ENCODE results near the gene FAM72C.
"Not testable (repeated sequence)": the region's sequence is repeated elsewhere in the genome, so short reads cannot be mapped to it uniquely, and the experiment has no call there.

Gene FAM72C

GRCh38 chr1:143971924-143972700 lies at the start of gene FAM72C:
TSS of gene FAM72C (minus strand) at chr1:143971986. CDS start at chr1:143971141, 845 bp downstream.
- DNase-seq (ENCODE audit: low read depth in 2 of 2): not testable (repeated sequence)

DNA sequence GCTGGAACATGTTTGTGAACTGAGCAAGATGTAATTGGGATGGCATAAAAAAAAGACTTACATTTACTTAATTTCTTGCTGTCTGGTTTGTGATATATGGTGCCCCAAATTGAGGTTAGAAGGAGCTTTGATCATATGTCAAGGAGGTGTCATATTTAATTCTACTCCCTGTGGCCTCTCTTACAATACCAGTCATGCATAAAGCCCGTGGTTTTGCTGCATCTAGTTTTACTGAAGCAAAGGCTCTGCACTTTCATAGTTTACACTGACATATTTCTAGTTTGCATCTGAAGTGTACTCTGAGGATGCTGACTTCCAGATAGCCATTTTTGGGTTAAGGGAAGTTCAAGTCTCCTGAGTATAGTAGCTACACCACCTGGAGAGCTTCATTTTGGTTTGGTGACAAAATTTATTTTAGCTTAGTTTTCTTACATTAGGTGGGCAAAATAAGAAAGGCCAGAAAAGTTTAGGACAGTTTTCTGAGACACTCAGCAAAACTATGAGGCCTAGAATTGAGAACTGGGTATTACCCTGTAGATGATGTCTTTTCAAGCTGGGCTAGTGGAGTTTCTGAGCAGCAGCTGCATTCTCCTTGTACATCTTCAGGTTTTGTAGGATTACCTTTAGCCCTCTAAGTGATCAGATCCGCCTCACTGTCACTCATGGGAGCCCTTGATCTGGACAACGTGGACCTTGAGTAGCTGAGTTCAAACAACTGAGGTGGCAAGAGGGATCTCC lies 48.4 kb upstream of the FAM72C start:
- not testable (repeated sequence) for DNase-seq (ENCODE audit: low read depth in 2 of 2)

DNA sequence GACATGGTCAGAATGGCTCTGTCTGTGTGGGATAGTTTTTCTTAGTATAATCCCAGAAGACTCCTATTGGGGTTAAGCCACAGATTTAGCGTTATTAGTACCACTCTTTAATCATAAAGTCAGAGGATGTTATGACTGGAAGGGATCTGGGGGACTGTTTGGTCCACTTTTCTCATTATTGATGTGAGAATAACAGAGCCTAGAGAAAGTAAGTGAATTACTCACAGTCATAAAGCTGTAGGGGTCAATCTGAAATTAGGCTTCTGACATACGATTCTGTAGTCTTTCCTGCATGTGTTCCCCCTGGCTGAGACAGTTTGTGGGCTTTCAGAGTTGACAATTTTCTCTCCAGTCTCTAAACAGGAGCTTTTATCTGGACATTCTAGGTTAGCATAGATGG lies 47.3 kb upstream of the FAM72C start:
- not testable (repeated sequence) for DNase-seq (ENCODE audit: low read depth in 2 of 2)

- not testable (repeated sequence) for DNase-seq (ENCODE audit: low read depth in 2 of 2)
These were observed 43.6 kb upstream of the FAM72C start for GRCh38 chr1:144015180-144015966.

GRCh38 chr1:144014528-144014927 lies 42.7 kb upstream of the FAM72C start:
- DNase-seq (ENCODE audit: low read depth in 2 of 2): not testable (repeated sequence)

DNA sequence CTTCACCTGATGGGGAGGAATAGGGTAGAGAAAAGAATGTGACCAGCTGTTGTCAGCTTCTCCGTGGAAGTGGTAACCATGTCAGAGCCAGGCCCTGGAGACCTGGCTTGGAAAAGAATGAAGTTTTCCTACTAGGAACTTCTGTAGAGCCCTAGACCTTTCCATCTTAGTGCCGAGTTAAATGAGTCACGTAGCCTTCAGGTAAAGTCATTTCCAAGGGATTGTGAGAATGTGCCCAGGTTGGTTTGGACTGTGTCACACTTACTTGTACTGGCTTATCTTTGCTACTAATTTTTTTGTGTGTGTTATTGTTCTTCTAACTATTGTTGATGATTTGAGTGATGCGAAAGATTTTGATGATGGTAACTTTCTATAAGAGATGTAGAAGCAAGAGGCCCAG lies 42.3 kb upstream of the FAM72C start:
- DNase-seq (ENCODE audit: low read depth in 2 of 2): not testable (repeated sequence)

GRCh38 chr1:144012168-144012733 lies 40.5 kb upstream of the FAM72C start:
- DNase-seq (ENCODE audit: low read depth in 2 of 2): not testable (repeated sequence)

- DNase-seq (ENCODE audit: low read depth in 2 of 2): not testable (repeated sequence)
These were observed 37.6 kb upstream of the FAM72C start for GRCh38 chr1:144009410-144009809.

DNA sequence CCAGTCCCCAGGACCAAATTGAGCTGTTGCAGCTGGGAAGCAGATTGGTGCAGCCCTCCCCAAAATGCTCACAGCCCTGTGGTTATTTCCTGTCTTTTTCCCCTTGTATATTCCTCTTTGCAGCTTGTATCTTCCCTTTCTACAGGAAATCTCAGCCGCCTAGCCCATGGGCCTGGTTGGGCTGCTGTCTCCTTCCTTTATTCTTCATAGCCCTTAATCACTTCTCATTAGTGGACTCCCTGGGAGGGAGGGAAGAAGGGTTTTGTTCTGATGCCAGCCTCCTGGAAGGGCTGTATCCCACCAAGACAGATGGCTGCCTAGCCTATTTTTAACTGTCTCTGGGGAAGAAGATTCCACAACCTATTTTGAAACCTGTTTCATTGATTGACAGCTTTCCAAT lies 32.5 kb upstream of the FAM72C start:
- not testable (repeated sequence) for DNase-seq (ENCODE audit: low read depth in 2 of 2)

DNA sequence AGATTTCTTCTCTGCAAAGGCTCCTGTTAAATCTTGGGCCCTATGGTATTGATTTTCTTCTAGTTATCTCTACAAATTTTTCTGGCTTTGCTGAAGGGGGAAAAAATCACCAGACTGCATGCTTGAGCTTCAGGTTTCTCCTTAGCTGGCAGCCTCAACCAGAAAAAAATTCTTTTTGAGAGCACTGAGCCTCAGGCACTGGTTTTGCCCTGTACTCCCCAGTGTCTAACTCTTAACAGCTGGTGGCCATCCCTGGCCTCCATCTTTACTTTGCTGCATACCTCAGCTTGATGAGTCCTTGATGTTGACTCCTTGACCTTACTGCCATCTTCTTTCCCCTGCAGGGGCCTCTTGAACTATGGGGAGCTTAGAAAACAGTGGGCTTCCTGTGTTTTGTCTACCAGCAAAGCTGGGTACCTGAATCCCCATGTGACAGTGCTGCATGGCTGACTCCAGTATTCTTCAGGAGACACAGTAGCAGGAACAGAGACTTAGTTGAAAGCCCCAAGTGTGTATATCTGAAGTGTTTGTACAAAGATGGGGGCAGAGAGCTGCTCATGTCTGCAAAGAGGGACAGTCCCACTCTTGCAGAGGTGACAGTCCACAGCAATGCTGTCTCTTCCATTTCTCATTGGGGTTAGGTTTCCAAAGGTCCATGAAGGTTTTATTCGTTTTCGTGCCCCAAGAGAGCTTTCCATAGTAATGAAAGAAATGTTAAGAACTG lies 31.7 kb upstream of the FAM72C start:
- not testable (repeated sequence) for DNase-seq (ENCODE audit: low read depth in 2 of 2)

DNA sequence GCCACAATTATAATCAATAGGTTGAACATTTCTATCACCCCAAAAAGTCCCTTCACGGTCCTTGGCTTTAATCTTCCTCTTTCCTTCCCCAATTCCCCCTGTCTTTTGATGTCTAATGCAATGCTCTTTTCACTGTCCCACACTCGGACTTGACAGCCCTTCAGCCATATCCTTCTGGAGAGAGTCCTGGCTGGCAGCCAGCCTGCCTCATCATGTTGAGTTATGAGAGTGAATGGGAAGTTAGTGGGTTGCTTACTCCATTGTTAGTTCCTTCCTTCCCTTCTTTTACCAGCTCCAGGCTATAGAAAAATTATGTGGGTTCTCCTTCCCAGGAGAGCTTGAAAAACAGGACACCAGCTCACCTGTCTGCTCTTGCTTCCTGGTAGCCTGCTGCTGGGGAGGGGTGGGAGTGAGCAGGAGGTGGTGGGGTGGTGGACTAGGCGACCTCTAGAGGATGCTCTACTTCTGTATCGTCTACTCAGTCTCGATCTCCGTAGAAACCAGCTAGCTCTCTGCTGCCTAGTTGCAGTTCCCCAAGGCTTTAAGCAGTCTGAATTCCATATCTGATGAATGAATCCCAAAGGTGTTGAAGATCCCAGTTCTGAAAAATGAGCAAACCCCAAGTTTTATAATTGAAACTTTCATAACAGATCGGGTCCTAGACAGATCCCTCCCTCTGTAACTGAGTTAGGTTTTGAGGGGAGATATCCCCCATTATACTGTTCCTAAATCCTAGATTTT lies 30.5 kb upstream of the FAM72C start:
- DNase-seq (ENCODE audit: low read depth in 2 of 2): not testable (repeated sequence)

DNA sequence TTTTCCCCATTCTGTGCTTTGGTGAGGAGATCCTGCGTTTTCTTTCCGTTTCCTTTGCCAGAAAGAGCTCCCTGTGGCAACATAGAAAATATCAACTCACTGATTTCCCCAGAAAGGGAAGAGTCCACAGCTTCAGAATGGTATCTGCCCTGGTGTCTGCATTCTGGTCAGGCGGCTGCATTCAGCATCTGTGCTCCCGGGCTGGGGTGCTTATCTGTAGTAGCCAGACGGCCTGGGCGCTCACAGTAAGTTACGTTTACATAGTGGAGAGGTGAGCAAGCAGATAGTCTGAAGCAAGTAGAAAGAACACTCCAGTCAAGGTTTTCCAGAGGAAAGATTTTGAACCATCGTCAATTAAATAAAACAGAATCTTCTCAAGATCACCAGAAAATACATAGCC lies 29.3 kb upstream of the FAM72C start:
- DNase-seq (ENCODE audit: low read depth in 2 of 2): not testable (repeated sequence)

DNA sequence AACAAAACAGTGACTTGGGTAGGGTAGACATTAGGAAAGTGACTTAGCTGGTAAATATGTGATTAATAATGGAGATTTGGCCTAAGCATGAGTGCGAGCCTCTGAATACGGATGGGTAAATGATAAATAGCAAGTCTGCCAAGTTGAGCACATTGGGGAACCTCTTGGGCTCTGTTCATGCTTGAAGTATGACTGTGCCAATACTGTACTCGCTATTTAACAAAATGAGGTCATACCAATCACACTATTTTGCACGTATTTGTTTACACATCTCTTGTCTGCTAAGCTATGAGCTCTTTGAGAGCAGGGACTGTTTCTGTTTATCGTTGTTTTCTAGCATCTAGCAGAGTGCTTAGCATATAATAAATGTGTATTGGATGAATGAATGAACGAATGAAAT lies 24.2 kb upstream of the FAM72C start:
- not testable (repeated sequence) for DNase-seq (ENCODE audit: low read depth in 2 of 2)

DNA sequence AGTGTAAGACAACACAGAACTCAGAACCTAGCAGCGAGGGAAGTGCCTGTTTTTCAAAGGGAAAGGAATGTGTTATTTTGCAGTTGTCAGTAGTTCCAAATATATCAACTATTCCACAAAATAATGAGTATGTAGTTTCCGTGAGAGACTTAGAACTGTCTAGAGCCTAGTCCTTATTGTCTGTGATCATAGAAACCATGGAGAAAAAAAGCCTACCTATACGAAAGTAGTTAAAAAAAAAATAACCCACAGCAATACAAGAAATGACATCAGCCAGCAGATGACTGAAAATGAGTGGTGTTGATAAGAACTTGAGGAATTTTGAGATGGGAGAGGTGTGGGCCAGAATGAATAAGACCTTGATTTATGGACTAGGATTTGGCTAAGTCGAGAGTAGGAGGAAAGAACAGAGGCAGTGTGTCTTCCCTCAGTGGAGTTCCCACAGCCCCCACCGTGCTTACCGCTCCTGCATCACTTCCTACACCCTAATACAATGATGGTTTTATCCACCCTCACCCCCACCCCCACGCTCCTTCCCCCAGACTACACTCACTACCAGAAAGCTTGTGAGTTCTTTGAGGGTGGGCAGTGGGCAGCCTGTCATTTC lies 21.6 kb upstream of the FAM72C start:
- DNase-seq (ENCODE audit: low read depth in 2 of 2): not testable (repeated sequence)

DNA sequence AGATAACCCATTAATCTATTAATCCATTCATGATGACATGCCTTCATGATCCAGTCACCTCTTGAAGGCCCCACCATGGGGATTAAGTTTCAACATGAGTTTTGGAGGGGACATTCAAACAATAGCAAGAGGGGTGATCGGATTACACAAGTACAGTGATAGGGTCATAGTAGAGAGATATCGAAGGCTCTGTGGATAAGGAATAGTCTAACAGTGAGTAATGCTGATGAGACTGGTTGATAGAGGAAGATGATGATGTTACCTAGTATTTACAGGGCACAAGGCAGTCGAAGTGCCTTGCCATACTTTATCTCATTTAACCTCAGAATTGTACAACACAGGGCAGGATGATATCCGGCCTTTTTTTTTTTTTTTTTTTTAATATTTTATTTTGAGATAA lies 18.9 kb upstream of the FAM72C start:
- DNase-seq (ENCODE audit: low read depth in 2 of 2): not testable (repeated sequence)

DNA sequence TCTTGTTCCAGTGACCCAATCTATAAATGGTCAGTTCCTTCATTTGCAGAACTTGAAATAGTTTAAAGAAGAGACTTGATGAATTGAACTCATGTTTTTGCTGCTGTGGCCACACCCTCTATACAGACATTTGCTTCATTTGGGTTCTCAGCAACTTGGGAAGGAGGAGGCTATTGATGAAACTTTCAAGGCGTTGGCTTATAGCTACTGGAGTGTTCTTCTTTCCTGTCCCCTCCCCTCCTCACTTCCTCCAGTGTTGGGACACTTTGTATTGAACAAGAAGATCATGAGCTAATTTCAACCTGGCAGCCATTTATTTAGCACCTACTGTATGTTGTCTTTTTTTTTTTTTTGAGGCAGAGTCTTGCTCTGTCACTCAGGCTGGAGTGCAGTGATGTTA lies 17.9 kb upstream of the FAM72C start:
- not testable (repeated sequence) for DNase-seq (ENCODE audit: low read depth in 2 of 2)

- not testable (repeated sequence) for DNase-seq (ENCODE audit: low read depth in 2 of 2)
These were observed 17.6 kb upstream of the FAM72C start for GRCh38 chr1:143989427-143989712.

DNA sequence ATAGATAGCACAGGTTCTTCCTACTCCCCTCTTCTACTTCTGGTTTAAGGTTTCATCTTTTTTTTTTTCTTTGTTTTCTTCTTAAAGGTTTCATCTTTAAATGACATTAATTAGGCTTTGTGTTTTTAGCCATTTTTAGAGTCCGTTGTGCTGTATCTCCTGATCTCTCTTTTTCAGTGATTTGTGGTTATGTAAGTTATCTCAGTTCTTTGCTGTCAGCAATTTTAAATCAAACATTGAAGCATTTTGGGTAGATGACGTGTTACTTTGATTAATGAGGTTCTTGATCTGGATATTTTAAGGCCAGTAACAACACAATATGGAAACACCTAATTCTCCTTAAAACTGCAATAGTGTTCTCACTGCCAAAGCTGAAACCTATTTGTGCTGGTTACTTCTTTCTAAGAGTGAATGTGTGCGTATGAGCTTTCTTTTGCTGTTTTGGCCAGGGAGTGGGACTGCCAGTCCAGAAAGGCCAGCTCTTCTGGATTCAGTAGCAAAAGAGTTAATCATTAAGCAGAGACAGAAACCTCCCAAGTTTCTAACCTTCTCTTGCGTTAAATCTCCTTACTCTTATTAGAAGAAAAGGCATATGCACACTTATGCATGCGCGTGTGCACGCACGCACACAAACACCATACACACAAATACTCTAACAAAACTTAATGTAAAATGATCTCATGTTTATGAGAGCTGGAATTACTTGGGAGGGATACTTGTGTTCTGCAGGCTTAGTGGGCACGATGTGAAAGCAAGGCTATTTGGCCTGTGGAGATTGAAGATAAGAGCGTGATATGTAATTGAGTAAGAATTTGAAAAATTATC lies 17.0 kb upstream of the FAM72C start:
- DNase-seq (ENCODE audit: low read depth in 2 of 2): not testable (repeated sequence)

DNA sequence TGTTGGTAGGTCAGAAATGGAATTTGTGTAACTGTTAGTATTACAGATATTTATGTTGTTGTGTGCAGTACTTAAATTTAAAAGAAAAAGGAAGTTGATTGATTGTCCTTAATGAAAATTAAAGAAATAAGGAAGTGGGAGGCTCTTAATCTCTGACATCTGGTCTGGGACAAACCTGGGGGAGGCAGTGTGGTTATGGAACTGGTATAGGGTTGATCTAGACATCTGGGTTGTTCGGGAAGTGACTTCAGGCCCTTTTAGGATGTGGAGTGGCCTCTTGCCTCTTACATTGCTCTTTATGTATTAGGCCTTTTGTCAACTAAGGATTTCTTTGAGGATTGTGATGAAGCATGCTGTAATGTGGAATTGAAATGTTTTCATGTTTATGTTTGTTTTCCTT lies 16.1 kb upstream of the FAM72C start:
- DNase-seq (ENCODE audit: low read depth in 2 of 2): not testable (repeated sequence)

Measured in fibroblast of skin of left quadriceps (primary cell).